BLaER1 (cell line): ENCODE measurements around the gene CLN6.
"Not testable (repeated sequence)": the region's sequence is repeated elsewhere in the genome, so short reads cannot be mapped to it uniquely, and the experiment has no call there.

ENCODE experiments used
- H3K27ac ChIP-seq: shearing (Covaris generic); formaldehyde crosslinking; 2 replicates; pipeline ENCODE4 v1.8.1; 2022
- H3K27me3 ChIP-seq: shearing (Covaris generic); formaldehyde crosslinking; 2 replicates; pipeline ENCODE4 v1.8.1; 2022
- H3K36me3 ChIP-seq: shearing (Covaris generic); formaldehyde crosslinking; 2 replicates; pipeline ENCODE4 v1.8.1; 2022
- H3K4me1 ChIP-seq: shearing (Covaris generic); formaldehyde crosslinking; 2 replicates; pipeline ENCODE4 v1.8.1; 2022
- H3K4me2 ChIP-seq: shearing (Covaris generic); formaldehyde crosslinking; 2 replicates; pipeline ENCODE4 v1.8.1; 2022
- H3K4me3 ChIP-seq: shearing (Covaris generic); formaldehyde crosslinking; 2 replicates; pipeline ENCODE4 v1.8.1; 2022
- H3K9ac ChIP-seq: shearing (Covaris generic); formaldehyde crosslinking; 2 replicates; pipeline ENCODE4 v1.8.1; 2022
- H3K9me3 ChIP-seq: shearing (Covaris generic); formaldehyde crosslinking; 2 replicates; pipeline ENCODE4 v1.8.1; 2022
- H4K20me1 ChIP-seq: shearing (Covaris generic); formaldehyde crosslinking; 2 replicates; pipeline ENCODE4 v1.8.1; 2022
- Cebpa-rat ChIP-seq: shearing (Covaris generic); IDR thresholded peaks from 2 replicates; pipeline ENCODE4 v1.8.1; 2022

Gene CLN6

DNA sequence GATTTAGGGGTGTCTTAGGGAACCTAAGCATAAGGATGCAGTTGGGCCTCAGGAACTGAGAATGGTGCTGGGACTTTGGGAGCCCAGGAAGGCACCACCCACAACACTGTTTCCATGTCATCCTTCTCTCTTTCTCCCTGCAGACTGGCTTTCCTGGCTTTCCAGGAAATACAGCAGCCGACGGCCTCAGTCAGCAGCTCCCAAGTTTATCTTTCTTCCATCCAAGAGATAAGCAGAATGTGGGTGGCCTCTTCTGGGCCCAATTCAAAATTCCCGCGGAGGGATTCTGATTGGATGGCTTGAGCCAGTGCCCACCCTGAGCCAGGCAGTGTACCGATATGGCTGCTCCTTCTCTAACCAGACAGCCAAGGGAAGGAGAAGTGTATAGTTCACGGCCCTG is 4.5 kb upstream of the CLN6 start:
- TF ChIP-seq Cebpa-rat, result no peak
- Histone ChIP-seq H3K27ac (peak overlapping the region; percentile 62; the same call in 1 of the 2 replicates), H3K9me3 (no peaks in the 10 kb centered on the region), H3K4me1 (peaks cover 63% of the 10 kb centered on the region), H3K27me3 (no peaks in the 10 kb centered on the region), H4K20me1 (no peaks in the 10 kb centered on the region), H3K36me3 (no peaks in the 10 kb centered on the region), H3K9ac (no peak overlapping the region), H3K4me3 (no peak overlapping the region), H3K4me2 (no peak overlapping the region)

DNA sequence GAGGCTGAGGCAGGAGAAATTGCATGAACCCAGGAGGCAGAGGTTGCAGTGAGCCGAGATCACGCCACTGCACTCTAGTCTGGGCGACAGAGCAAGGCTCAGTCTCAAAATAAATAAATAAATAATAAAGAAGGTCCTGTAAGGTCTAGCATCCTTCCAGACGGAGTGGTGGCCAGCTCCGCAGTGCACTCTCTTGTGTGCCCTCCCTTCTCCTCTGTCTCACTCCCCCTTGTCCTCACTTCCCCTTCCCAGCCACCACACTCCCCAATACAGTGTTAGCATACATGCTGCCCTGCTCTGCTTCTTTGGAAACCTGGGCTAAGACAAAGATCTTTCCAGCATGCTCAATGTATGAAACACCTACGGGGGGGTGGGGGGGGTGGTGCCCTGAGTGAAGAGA is 3.4 kb upstream of the CLN6 start:
- Histone ChIP-seq H4K20me1 (no peaks in the 10 kb centered on the region), H3K9ac (no peak overlapping the region), H3K27ac (peak overlapping the region; percentile 34; the same call in 1 of the 2 replicates), H3K27me3 (no peaks in the 10 kb centered on the region), H3K36me3 (no peaks in the 10 kb centered on the region), H3K9me3 (no peaks in the 10 kb centered on the region), H3K4me2 (peak overlapping the region; percentile 60), H3K4me1 (peaks cover 62% of the 10 kb centered on the region), H3K4me3 (no peak overlapping the region)
- TF ChIP-seq Cebpa-rat, result no peak

DNA sequence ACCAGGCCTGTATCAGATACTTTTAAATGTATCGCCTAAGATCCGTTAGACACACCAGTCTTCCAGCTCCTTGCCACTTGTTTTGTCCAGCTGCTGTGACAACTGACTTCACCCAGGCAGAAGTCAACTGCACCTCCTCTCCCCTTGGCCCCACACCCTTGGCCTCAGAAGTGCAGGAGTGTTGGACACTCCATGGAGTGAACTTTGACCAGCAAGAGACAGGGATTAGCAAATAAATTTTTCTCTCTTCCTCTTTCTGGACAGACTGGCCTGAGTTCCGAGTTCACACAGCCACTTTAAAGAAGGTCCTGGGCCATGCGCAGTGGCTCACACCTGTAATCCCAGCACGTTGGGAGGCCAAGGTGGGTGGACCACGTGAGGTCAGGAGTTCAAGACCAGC is 2.9 kb upstream of the CLN6 start:
- no peaks in the 10 kb centered on the region for H3K9me3 ChIP-seq
- H3K27ac ChIP-seq, result peak overlapping the region; percentile 34; the same call in 1 of the 2 replicates
- H3K4me1 ChIP-seq, result peaks cover 62% of the 10 kb centered on the region
- H3K9ac ChIP-seq, result no peak overlapping the region
- no peaks in the 10 kb centered on the region for H4K20me1 ChIP-seq
- TF ChIP-seq Cebpa-rat, result no peak
- H3K4me2 ChIP-seq, result peak overlapping the region; percentile 60
- H3K4me3 ChIP-seq, result no peak overlapping the region
- H3K36me3 ChIP-seq, result no peaks in the 10 kb centered on the region
- H3K27me3 ChIP-seq, result no peaks in the 10 kb centered on the region

DNA sequence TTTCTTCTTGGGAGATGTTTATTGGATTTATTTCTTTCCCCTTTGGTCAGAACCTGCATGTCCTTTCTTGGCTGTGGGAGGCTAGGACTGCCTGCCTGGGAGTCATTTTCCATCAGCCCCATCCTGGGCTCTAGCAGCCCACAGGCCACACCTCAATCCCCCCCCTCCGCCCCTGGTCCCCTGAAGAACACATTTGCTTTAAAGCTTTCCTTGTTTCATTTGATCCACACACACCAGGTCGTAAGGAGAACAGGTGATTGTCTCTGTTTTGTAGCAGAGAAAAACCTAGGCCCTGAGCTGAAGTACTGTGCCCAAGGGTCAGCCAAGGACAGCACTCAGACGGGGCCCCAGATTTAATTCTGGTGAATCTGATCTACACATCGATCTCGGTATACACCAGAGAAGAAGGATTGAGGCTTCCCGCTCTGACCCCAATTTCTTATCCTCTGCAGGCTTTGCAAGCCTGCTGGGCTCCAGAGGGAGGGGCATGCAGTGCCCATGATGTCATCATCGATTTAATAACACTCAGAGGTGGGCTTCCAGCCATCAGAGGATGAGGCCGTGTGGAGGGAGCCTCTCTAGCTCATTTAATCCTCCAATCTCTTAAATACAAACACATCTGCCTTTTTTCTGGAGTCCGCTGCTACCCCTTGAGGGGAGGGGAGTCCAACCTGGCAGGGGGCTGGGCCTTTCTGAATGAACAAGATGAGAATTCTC is 1.7 kb upstream of the CLN6 start:
- Histone ChIP-seq H3K4me1 (peaks cover 69% of the 10 kb centered on the region), H3K9me3 (no peaks in the 10 kb centered on the region), H3K4me2 (peak overlapping the region; percentile 94), H3K9ac (peak overlapping the region; percentile 6; the same call in 1 of the 2 replicates), H4K20me1 (no peaks in the 10 kb centered on the region), H3K4me3 (no peak overlapping the region), H3K27me3 (no peaks in the 10 kb centered on the region), H3K36me3 (no peaks in the 10 kb centered on the region), H3K27ac (peak overlapping the region; percentile 100)
- TF ChIP-seq Cebpa-rat, result no peak

DNA sequence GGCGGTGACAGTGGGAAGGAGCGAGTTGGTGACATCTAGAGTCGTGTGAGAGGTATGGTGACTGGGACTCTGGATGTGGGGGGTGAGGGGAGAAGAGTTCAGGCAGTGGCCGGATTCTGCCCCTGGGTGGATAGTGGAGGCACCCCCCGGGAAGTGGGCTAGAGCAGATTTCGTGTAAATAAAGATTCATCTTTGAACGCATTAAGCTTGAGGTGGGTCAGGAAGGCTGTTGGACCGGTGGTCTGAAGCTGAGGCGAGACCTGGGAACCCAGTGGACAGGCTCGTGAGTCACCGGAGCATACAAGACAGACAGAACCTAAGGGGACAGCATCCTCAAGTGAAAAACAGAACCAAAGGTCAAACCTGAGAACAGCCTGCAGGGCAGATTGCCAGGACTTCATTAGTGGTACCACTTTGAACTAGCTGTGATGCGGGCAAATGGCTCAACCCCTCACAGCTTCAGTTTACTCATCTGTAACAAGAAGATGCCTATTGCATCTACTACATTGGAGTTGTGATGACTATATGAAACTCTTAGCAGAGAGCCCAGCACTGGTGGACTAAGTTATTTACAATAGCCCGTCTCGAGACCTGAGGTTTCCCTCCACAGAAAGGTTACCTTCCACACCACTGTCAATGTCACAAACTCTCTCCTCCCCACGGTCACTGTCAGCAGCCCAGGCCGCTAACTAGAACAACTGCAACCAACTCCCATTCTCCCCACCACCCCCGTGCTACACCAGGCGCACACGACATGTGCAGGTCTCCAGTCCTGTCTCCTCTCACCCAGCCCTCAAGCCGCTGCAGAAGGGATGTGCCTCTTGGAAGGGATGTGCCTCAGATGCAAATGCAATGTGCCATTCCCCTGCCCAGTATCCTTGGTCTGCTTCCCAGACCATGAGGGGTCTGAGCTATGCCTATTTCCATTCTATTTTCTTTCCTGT is 901 bp upstream of the CLN6 start:
- Histone ChIP-seq H3K4me1 (peaks cover 78% of the 10 kb centered on the region), H4K20me1 (no peaks in the 10 kb centered on the region), H3K27me3 (no peaks in the 10 kb centered on the region), H3K4me3 (peak overlapping the region; percentile 86), H3K9ac (peak overlapping the region; percentile 98), H3K9me3 (no peaks in the 10 kb centered on the region), H3K27ac (peak overlapping the region; percentile 100), H3K4me2 (peak overlapping the region; percentile 94), H3K36me3 (no peaks in the 10 kb centered on the region)
- no peak for TF ChIP-seq Cebpa-rat

- Histone ChIP-seq H3K4me1 (peaks cover 89% of the 10 kb centered on the region), H3K4me3 (peak overlapping the region; percentile 86), H4K20me1 (no peaks in the 10 kb centered on the region), H3K9me3 (no peaks in the 10 kb centered on the region), H3K9ac (peak overlapping the region; percentile 98), H3K36me3 (no peaks in the 10 kb centered on the region), H3K27me3 (no peaks in the 10 kb centered on the region), H3K27ac (peak overlapping the region; percentile 100), H3K4me2 (peak overlapping the region; percentile 94)
- TF ChIP-seq Cebpa-rat, result no peak
Measured at GRCh38 chr15:68228971-68229385, 550 bp downstream of the CLN6 start.

- Histone ChIP-seq H3K4me3 (peak overlapping the region; percentile 86), H3K27me3 (no peaks in the 10 kb centered on the region), H3K36me3 (no peaks in the 10 kb centered on the region; the same call in 1 of the 2 replicates), H3K9me3 (no peaks in the 10 kb centered on the region; the same call in 1 of the 2 replicates), H3K27ac (peak overlapping the region; percentile 100), H3K9ac (peak overlapping the region; percentile 98), H3K4me2 (peak overlapping the region; percentile 94), H4K20me1 (no peaks in the 10 kb centered on the region), H3K4me1 (peaks cover 89% of the 10 kb centered on the region)
- peak; percentile 23; the same call in 1 of the 2 replicates for TF ChIP-seq Cebpa-rat
Measured at GRCh38 chr15:68228143-68228970, 1.2 kb downstream of the CLN6 start.

DNA sequence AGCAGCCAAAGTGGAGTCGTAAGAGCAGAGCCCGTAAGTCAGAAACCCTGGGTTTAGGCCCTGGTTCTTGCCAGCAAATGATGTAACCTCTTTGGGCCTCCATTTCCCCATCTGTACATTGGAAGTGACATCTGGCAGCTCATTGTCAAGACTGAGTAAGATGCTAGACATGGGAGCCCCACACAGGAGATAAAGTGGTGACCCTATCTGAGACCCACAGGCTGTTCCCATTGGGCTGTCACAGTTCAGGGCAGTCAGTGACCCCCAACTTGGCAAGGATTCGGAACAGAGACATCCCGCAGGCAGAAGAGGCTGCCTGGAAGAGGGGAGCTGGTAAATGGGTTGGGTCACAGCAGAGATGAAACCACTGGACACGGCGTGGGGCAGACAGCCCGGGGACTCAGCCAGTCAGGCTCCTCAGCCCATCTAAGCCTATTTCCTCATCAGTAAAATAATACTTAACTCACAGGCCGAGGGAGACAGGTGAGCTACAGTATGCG is 1.8 kb downstream of the CLN6 start:
- Histone ChIP-seq H3K27ac (peak overlapping the region; percentile 100), H4K20me1 (no peaks in the 10 kb centered on the region), H3K9ac (peak overlapping the region; percentile 98), H3K36me3 (no peaks in the 10 kb centered on the region; the same call in 1 of the 2 replicates), H3K4me1 (peaks cover 89% of the 10 kb centered on the region), H3K9me3 (peaks cover 3% of the 10 kb centered on the region; the same call in 1 of the 2 replicates), H3K4me2 (peak overlapping the region; percentile 94), H3K4me3 (peak overlapping the region; percentile 86), H3K27me3 (no peaks in the 10 kb centered on the region)
- TF ChIP-seq Cebpa-rat, result no peak

GRCh38 chr15:68225442-68225841 is 4.1 kb downstream of the CLN6 start:
- H3K4me2 ChIP-seq, result peak overlapping the region; percentile 94
- H3K4me3 ChIP-seq, result 0 out of 2 replicates have a peak overlapping the region, but pooled peaks have one; percentile 8
- H3K27ac ChIP-seq, result peak overlapping the region; percentile 100
- peaks cover 67% of the 10 kb centered on the region for H3K4me1 ChIP-seq
- H3K27me3 ChIP-seq, H4K20me1 ChIP-seq: not testable (repeated sequence)
- peak overlapping the region; percentile 20; the same call in 1 of the 2 replicates for H3K9ac ChIP-seq
- peaks cover 16% of the 10 kb centered on the region for H3K9me3 ChIP-seq
- H3K36me3 ChIP-seq, result peaks cover 15% of the 10 kb centered on the region
